NK-92 (cell line): ENCODE results near the gene SNCAIP.

Experiments used
- DNase-seq: peaks from one replicate; lab custom pipeline; 2025; ENCODE audit not compliant: unreplicated experiment; lab: John Stamatoyannopoulos, UW

The SNCAIP gene

DNA sequence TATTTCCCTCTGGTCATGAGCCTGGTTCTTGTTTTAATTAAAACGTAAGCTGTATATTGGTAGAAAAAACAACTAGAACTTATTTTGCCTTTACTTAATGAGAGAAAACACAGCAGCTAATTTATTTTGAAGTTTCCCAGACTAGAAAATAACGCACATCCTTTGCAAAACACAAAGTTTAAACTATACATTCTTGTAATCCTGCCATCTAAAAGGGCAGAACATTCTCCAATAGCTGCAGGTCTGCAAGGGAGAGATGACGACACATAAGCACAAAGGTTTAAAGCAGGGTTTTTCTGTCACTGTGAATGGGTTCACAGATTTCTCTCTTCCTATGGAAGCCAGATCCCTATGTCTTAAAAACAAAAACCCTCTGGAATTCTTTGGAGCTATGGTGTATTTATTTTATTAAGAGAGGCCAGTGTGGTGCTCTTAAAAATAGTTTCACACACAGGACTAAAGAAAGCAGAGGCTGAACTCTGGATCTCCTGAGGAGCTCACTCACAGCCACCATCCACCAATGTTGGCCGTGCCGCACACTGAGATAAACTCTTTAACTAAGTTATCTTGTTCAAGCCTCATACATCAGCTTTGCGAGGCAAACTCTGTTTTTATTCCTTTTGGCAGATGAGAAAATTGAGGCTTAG is 82.4 kb downstream of the SNCAIP start:
- no peak for DNase-seq

GRCh38 chr5:122398016-122398415 is 86.0 kb downstream of the SNCAIP start:
- DNase-seq = no peak

- no peak for DNase-seq
Measured at GRCh38 chr5:122400341-122400740, 88.3 kb downstream of the SNCAIP start.

GRCh38 chr5:122400938-122401337 is 88.9 kb downstream of the SNCAIP start:
- no peak for DNase-seq

DNA sequence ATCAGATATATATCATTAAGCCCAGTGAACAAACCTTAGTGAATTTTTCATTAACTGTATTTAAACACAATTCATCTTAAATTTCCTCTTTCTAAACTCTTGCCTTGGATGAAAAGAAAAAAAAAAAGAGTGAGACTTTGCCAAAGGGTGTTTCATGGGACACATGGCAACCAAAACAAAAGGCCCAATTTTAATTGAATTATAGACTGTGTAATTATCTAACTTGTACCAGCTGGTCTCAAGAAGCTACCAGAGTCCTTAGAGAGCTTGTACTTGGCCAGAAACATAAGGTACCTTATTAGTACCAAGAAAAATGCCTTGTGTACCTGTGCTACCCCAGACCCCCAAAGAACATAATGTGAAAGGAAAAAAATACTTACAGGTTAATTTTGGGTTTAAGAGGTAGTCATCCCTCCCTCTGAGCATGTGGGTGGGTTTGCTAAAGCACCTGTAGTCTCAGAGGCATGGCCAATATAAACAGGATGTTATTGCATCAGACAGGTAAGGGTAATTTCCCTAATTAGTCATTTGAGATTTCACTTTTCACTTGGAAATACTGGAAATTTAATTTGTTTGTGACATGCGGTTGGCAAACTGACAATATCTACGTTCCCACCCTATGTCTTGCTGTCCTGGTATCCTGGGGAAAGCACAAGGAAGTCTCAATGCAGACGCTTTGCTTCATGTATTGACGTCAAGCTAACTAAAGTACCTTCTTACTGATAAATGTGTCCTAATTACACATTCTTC is 90.1 kb downstream of the SNCAIP start:
- DNase-seq = no peak

- no peak for DNase-seq
Measured at GRCh38 chr5:122402955-122403685, 91.1 kb downstream of the SNCAIP start.

DNA sequence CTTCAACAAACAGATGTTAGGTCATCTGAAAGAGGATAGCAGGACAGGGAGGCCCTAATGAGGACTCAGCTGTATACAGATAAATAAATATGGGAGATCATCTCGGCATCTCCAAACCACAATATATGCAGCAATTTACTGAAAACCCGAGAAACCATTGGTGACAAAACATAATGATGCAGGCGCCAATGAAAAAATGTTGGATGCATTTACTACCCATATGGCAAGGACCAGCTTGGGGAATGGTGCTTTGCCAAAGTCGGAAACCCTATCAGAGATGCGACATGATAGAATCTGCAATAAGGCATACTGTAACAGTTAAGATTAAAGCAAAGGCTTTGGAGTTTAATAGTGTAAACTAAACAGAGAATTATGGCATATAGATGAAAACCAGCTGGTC is 92.0 kb downstream of the SNCAIP start:
- DNase-seq = no peak

DNA sequence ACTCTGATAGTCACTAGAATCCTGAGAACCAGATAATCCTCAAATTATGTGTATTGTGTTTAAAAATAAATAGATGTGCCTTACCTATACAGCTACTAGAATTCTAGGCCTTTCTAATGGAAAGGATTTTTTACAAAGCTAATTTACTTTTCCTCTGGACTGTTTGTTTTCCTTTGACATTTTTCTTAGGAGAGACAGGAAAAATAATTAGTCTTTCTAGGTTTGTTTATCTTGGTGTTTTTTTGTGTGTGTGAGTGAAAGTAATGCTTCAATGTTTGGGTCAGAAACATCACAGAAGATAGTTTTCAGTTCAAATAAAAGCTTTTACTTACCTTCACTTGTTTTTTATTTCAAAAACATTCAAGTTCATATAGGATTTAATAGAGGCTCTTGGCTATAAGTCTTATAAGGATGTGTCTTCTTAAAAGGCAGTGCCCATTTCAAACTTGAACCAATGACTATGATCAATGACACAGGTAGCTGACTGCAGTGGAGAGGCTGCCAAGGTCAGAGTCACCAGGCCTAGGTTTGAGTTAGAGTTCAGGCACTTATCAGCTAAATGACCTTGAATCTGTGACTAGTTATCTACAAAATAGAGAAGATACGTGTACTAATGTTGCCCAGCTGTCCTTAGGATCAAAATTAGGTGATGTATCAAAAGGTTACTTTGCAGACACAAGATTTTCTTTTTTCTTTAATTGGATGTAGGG is 92.8 kb downstream of the SNCAIP start:
- no peak for DNase-seq

DNA sequence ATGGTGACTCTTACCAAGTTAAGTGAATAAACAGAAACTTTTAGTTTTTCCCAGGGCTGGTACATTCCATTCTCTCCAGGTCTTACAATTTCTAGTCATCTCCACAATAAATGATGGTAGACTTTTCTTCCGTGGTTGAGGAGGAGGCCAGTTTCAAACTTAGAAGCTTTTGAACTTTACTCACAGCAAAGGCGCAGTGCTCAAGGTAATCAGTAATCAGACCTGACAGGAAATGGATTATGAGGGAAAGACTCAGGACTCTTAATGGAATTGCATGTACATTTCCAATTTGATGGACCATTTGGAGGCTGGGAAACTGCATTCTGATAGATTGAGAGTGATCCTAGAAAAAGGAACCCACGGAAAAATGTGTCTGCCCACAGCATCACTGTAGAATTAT is 93.7 kb downstream of the SNCAIP start:
- DNase-seq = no peak

DNA sequence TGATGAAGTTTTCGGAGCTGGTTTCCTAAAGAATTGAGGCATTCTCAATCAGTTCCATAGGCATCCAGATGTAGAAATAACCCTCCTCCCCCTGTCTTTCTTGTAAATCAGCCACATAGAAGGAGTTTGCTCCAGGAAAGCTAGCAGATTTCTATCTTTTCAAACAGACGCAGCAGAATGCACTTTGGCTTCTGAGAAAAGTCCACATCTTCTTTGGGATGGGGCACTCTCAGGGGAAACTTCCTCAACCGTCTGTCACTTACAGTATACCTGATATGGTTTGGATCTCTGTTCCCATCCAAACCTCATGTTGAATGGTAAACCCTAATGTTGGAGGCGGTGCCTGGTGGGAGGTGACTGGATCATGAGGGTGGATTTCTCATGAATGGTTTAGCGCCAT is 94.1 kb downstream of the SNCAIP start:
- DNase-seq = no peak

GRCh38 chr5:122408592-122409224 is 96.7 kb downstream of the SNCAIP start:
- no peak for DNase-seq

DNA sequence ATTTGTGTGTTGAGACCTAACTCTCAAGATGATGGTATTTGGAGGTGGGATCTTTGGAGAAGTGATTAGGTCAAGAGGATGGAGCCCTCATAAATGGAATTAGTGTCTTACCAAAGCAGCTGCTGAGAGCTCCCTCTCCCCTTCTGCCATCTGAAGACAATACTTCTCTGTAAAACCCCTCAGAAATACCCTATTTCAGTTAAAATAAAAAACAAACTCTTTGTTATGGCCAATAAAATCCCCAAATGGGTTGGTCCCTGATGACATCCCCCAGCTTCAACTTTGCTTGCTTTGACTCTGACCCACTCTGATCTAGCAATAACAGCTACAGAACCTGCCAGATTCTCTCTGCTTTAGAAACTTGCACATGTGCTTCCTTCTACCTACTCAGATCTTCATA is 100.9 kb downstream of the SNCAIP start:
- DNase-seq = no peak

DNA sequence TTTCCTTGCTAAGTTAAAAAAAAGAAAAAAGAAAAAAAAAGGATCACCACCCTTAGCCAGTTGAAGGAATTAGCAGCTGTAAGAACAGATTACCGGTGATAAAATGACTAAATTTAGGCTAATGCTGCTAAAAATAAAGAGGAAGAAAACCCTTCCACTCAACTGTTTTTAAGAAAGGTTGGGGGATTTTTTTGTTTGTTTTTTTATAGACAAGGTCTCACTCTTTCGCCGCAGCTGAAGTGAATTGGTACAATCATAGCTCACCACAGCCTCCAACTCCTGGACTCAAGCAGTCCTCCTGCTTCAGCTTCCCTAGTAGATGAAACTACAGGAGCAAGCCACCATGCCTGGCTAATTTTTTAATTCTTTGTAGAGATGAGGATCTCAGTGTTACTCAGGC is 101.7 kb downstream of the SNCAIP start:
- DNase-seq = no peak

DNA sequence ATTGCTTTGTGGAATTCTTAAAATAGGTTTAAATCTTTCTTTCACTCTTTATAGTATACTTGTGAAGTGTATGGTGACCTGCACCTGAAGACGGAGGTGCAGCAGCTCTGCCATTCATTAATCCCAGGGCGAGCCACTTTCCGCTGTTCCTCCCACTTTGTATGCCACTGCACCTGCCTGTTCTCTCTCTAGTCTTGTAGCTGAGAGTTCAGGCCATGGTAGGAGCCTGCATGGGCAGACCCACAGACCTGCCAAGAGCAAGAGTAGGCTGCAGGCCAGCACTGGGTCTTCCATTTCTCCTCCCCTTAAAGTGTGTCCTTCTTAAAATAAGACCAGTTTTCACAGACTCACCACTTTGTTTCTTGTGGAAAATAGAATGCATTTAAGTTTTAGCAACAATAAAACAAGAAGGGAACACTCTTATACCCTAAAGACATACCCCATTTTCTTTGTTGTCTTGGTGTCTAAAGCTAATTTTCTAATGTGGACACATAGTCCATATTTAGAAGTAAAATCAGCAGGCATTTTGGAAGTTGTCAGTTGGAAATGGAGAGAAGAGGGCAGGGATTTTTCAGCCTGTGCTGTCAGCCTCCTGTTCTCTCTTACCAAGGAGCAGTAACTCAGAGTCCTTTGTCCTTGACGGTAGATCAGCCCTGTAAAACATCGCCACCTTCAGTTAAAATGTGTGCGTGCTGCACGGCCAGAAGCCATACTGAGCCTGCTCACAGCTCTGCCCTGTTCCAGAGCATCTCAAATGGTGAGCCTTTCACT is 103.2 kb downstream of the SNCAIP start:
- no peak for DNase-seq

GRCh38 chr5:122415801-122416120 is 103.7 kb downstream of the SNCAIP start:
- no peak for DNase-seq

- no peak for DNase-seq
Measured at GRCh38 chr5:122419142-122419894, 107.3 kb downstream of the SNCAIP start.

GRCh38 chr5:122420091-122420490 is 108.1 kb downstream of the SNCAIP start:
- no peak for DNase-seq

DNA sequence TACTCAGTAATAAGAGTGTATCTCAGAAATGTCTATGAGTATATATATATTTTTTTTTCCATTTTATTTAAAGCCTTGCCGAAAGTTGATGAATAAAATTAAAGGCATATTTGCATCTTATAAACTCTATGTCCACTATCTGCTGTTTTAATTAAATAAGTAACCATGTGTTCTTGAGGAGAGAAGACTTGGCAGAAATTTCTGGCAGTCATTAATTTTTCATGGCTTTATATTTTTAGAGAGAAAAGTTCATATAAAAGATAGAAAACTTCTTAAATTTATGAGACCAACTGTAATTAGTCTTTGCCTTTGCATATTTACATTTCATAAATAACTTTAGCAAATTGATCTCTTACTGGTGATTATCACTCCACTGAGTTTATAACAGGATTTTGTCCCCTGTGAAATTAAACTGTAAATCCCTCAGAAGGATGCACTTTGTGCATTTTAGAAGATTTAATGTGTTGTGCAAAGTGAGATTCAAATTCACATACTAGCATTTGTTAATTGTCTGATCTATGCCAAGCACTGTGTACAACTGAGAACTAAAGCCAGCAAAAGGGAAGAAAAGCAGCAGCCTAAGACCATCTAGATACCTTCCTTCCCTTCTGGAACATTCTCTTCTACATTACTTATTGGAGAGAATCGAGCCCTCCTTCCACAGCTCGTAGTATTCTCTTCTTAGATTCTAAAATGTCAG is 108.7 kb downstream of the SNCAIP start:
- no peak for DNase-seq
